Activated T-cell treated with anti-CD3 and anti-CD28 coated beads, Interleukin-2, amount 50 U/mL, for 24 hours (primary cell): Measurements from ENCODE around the gene ELAPOR2.

ENCODE experiments used
- DNase-seq: peaks from one replicate; pipeline ENCODE4 v3.0.0-alpha.2; 2020
- H3K27ac Mint-ChIP-seq: 2 replicates; pipeline ENCODE4 v1.8.0; 2020; ENCODE audit warnings: mild to moderate bottlenecking, mixed read lengths
- H3K27me3 Mint-ChIP-seq: 2 replicates; pipeline ENCODE4 v1.8.0; 2020; ENCODE audit warnings: mixed read lengths
- H3K36me3 Mint-ChIP-seq: 2 replicates; pipeline ENCODE4 v1.8.0; 2020; ENCODE audit warnings: low read depth, mixed read lengths
- H3K4me1 Mint-ChIP-seq: 2 replicates; pipeline ENCODE4 v1.8.0; 2020; ENCODE audit warnings: low read depth, mixed read lengths
- H3K4me3 Mint-ChIP-seq: 2 replicates; pipeline ENCODE4 v1.8.0; 2020; ENCODE audit warnings: mild to moderate bottlenecking, moderate library complexity, mixed read lengths
- H3K9me3 Mint-ChIP-seq: 2 replicates; pipeline ENCODE4 v1.8.0; 2020; ENCODE audit warnings: mixed read lengths

Gene ELAPOR2

GRCh38 chr7:87027900-87028299 is 31.6 kb downstream of the ELAPOR2 start:
- H3K4me1 Mint-ChIP-seq, result peaks cover 7% of the 10 kb centered on the region
- peaks cover 7% of the 10 kb centered on the region for H3K36me3 Mint-ChIP-seq
- no peak for DNase-seq
- H3K9me3 Mint-ChIP-seq, result peaks cover 6% of the 10 kb centered on the region
- no peak overlapping the region for H3K27ac Mint-ChIP-seq
- H3K27me3 Mint-ChIP-seq, result no peaks in the 10 kb centered on the region
- no peak overlapping the region for H3K4me3 Mint-ChIP-seq

DNA sequence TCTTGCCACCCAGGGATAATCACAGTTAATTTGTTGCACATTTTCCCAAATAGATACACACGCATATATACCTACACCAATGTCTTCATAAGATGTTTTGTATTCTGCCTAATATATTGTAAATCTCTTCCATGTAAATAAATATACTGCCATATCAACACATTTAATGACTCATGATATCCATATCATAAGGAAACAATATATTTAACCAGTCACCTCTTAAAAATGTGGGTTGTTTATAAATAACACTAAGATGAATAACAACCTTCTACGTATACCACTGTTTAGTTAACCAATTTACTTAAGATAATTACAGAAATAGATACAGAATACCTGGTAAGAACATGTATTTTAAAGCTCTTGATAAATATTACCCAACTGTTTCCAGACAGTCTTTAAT is 38.2 kb downstream of the ELAPOR2 start:
- peaks cover 3% of the 10 kb centered on the region for H3K4me1 Mint-ChIP-seq
- H3K9me3 Mint-ChIP-seq, result no peaks in the 10 kb centered on the region
- H3K27ac Mint-ChIP-seq, result no peak overlapping the region
- no peak for DNase-seq
- H3K36me3 Mint-ChIP-seq, result no peaks in the 10 kb centered on the region
- no peak overlapping the region for H3K4me3 Mint-ChIP-seq
- no peaks in the 10 kb centered on the region for H3K27me3 Mint-ChIP-seq

DNA sequence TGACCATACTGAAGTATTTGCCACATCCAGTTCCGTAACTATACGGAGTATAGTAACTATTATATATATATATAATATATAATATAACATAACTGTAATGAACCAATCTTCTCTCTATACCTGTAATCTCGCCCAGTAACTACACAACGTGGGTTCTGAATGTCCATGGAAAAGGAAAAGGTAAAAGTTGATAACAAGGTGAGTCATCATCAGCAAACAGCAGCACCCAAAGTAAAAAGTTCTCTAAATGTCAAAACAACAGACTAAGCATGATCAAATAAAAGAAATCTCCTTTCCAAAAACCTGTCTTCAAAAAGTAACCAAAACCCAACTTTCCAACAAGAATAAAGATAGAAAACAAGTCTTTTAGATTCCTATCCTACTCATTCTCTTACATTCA is 42.8 kb downstream of the ELAPOR2 start:
- no peak for DNase-seq
- Mint-ChIP-seq H3K36me3 (no peaks in the 10 kb centered on the region), H3K27ac (no peak overlapping the region), H3K9me3 (no peaks in the 10 kb centered on the region), H3K27me3 (peaks cover 3% of the 10 kb centered on the region), H3K4me1 (peaks cover 5% of the 10 kb centered on the region), H3K4me3 (no peak overlapping the region)

GRCh38 chr7:87013840-87014190 is 45.6 kb downstream of the ELAPOR2 start:
- DNase-seq, result no peak
- no peak overlapping the region for H3K4me3 Mint-ChIP-seq
- peaks cover 3% of the 10 kb centered on the region for H3K27me3 Mint-ChIP-seq
- H3K36me3 Mint-ChIP-seq, result no peaks in the 10 kb centered on the region
- no peaks in the 10 kb centered on the region for H3K9me3 Mint-ChIP-seq
- H3K4me1 Mint-ChIP-seq, result peaks cover 5% of the 10 kb centered on the region
- H3K27ac Mint-ChIP-seq, result no peak overlapping the region

DNA sequence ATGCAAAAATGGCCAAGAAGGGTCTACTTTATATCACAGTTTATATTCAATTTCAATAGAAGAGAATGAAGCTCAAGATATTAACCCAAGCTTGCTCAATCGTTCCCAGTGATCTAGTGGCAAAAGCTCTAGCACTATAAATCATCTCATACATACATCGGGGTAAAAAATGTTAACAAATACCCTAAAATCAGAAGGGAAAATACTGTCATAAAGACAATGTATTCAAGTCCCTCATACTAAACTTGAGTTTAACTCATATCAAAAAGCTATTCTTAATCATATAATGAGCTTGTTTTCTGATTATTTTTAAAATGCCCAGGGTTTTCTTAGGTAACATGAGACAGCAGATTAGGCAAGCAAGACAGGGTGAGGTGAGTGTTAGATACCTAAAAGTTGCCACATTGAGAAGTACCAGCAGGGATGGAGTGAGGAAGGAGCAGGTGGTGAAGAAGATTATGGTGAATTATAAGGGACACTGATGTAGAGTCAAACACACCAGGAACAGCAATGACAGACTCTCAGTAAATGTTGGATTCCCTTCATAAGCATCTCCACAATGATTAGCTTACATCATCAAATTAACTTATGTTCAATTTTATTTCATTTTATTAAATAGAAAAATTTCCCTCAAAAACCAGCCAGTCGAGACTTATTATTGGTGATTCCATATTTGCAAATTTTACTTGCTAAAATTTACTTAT is 46.2 kb downstream of the ELAPOR2 start:
- no peaks in the 10 kb centered on the region for H3K36me3 Mint-ChIP-seq
- DNase-seq, result no peak
- no peak overlapping the region for H3K27ac Mint-ChIP-seq
- H3K27me3 Mint-ChIP-seq, result peaks cover 3% of the 10 kb centered on the region
- H3K9me3 Mint-ChIP-seq, result no peaks in the 10 kb centered on the region
- H3K4me1 Mint-ChIP-seq, result peaks cover 5% of the 10 kb centered on the region
- H3K4me3 Mint-ChIP-seq, result no peak overlapping the region
